H9 (cell line): ENCODE measurements around the gene AHNAK. TPM values are rescaled to one million over a fixed set of nuclear protein-coding genes. Genes with fewer than 3 reads are reported as not detected.

Experiments used
- DNase-seq: peaks from one replicate; pipeline ENCODE4 v3.0.0-alpha.2; 2017
- H2AFZ ChIP-seq: one replicate; pipeline ENCODE4 v1.6.1; 2013; ENCODE audit warnings: mild to moderate bottlenecking, low read length, control low read depth, moderate library complexity
- H2AK5ac ChIP-seq: 2 replicates; pipeline ENCODE4 v1.6.1; 2013; ENCODE audit warnings: low read length, control low read depth, mixed read lengths; ENCODE audit not compliant: insufficient read length
- H2BK120ac ChIP-seq: one replicate; pipeline ENCODE4 v1.6.1; 2013; ENCODE audit warnings: low read depth, mild to moderate bottlenecking, low read length, control low read depth, inconsistent platforms; ENCODE audit not compliant: poor library complexity, severe bottlenecking
- H2BK12ac ChIP-seq: 2 replicates; pipeline ENCODE4 v1.6.1; 2013; ENCODE audit warnings: low read length, control low read depth, mixed read lengths, low read depth; ENCODE audit not compliant: insufficient read length
- H2BK15ac ChIP-seq: 2 replicates; pipeline ENCODE4 v1.6.1; 2013; ENCODE audit warnings: low read depth, low read length, control low read depth
- H2BK20ac ChIP-seq: one replicate; pipeline ENCODE4 v1.6.1; 2013; ENCODE audit warnings: low read depth, mild to moderate bottlenecking, low read length, control low read depth, inconsistent platforms; ENCODE audit not compliant: poor library complexity, severe bottlenecking
- H2BK5ac ChIP-seq: 2 replicates; pipeline ENCODE4 v1.6.1; 2013; ENCODE audit warnings: low read length, control low read depth, mixed read lengths; ENCODE audit not compliant: insufficient read length
- H3K14ac ChIP-seq: 2 replicates; pipeline ENCODE4 v1.6.1; 2013; ENCODE audit warnings: low read length, control low read depth; ENCODE audit not compliant: insufficient read depth
- H3K18ac ChIP-seq: 2 replicates; pipeline ENCODE4 v1.6.1; 2013; ENCODE audit warnings: low read depth, mild to moderate bottlenecking, mixed read lengths, low read length, control low read depth; ENCODE audit not compliant: insufficient read length
- H3K23ac ChIP-seq: 2 replicates; pipeline ENCODE4 v1.6.1; 2013; ENCODE audit warnings: low read length, control low read depth, mixed read lengths, low read depth; ENCODE audit not compliant: insufficient read length
- H3K23me2 ChIP-seq: 2 replicates; pipeline ENCODE4 v1.6.1; 2013; ENCODE audit warnings: low read depth, mild to moderate bottlenecking, mixed read lengths, low read length, control low read depth; ENCODE audit not compliant: insufficient read length, poor library complexity, severe bottlenecking
- H3K27ac ChIP-seq: 2 replicates; pipeline ENCODE4 v1.5.1; 2013; ENCODE audit warnings: low read length, control low read depth, mixed read lengths, low read depth; ENCODE audit not compliant: insufficient read length
- H3K27me3 ChIP-seq: 2 replicates; pipeline ENCODE4 v1.6.1; 2013; ENCODE audit warnings: low read length, control low read depth, inconsistent platforms; ENCODE audit not compliant: insufficient read depth
- H3K4ac ChIP-seq: 2 replicates; pipeline ENCODE4 v1.6.1; 2013; ENCODE audit warnings: low read depth, mild to moderate bottlenecking, control low read depth, inconsistent platforms, low read length, moderate library complexity
- H3K4me1 ChIP-seq: 2 replicates; pipeline ENCODE4 v1.6.1; 2013; ENCODE audit warnings: low read length, control low read depth, inconsistent platforms; ENCODE audit not compliant: insufficient read depth
- H3K4me2 ChIP-seq: 2 replicates; pipeline ENCODE4 v1.6.1; 2013; ENCODE audit warnings: low read length, control low read depth, mixed read lengths; ENCODE audit not compliant: insufficient read length, insufficient read depth
- H3K56ac ChIP-seq: 2 replicates; pipeline ENCODE4 v1.6.1; 2013; ENCODE audit warnings: low read depth, mild to moderate bottlenecking, mixed read lengths, low read length, control low read depth; ENCODE audit not compliant: insufficient read length
- H3K79me1 ChIP-seq: 2 replicates; pipeline ENCODE4 v1.6.1; 2013; ENCODE audit warnings: low read depth, mild to moderate bottlenecking, moderate library complexity, low read length, control low read depth, inconsistent platforms; ENCODE audit not compliant: insufficient read depth, poor library complexity, severe bottlenecking
- H3K79me2 ChIP-seq: 2 replicates; pipeline ENCODE4 v1.6.1; 2013; ENCODE audit warnings: low read length, control low read depth, inconsistent platforms; ENCODE audit not compliant: insufficient read depth
- H3K9ac ChIP-seq: 2 replicates; pipeline ENCODE4 v1.6.1; 2013; ENCODE audit warnings: low read length, control low read depth, mixed read lengths; ENCODE audit not compliant: insufficient read length; ENCODE audit errors: extremely low read depth
- H3K9me3 ChIP-seq: one replicate; pipeline ENCODE4 v1.6.1; 2013; ENCODE audit warnings: low read depth, low read length, inconsistent platforms; ENCODE audit not compliant: control insufficient read depth
- H3T11ph ChIP-seq: one replicate; pipeline ENCODE4 v1.6.1; 2013; ENCODE audit warnings: mild to moderate bottlenecking, low read length, control low read depth, inconsistent platforms
- H4K20me1 ChIP-seq: one replicate; pipeline ENCODE4 v1.6.1; 2013; ENCODE audit not compliant: control insufficient read depth, insufficient read length, insufficient read depth
- H4K5ac ChIP-seq: 2 replicates; pipeline ENCODE4 v1.6.1; 2013; ENCODE audit warnings: low read depth, mild to moderate bottlenecking, mixed read lengths, low read length, control low read depth; ENCODE audit not compliant: insufficient read length
- H4K8ac ChIP-seq: replicated peaks from 2 replicates; pipeline ENCODE4 v1.6.1; 2013; ENCODE audit warnings: low read length, control low read depth, mixed read lengths, low read depth; ENCODE audit not compliant: insufficient read length
- H4K91ac ChIP-seq: 2 replicates; pipeline ENCODE4 v1.6.1; 2013; ENCODE audit warnings: low read depth, mild to moderate bottlenecking, moderate library complexity, mixed read lengths, low read length, control low read depth; ENCODE audit not compliant: insufficient read length
- H3K27ac Mint-ChIP-seq, 3 experiments: 2 replicates in 2 of 3; 3 replicates in 1 of 3; pipeline ENCODE4 v1.8.0; 2020 to 2021; ENCODE audit warnings: mixed read lengths in 3 of 3, mild to moderate bottlenecking in 1 of 3, moderate library complexity in 1 of 3
- H3K27me3 Mint-ChIP-seq: 2 replicates; pipeline ENCODE4 v1.8.0; 2021; ENCODE audit warnings: low read depth, mild to moderate bottlenecking, moderate library complexity, mixed read lengths
- H3K36me3 Mint-ChIP-seq, 3 experiments: 2 replicates in 2 of 3; 3 replicates in 1 of 3; pipeline ENCODE4 v1.8.0; 2020 to 2021; ENCODE audit warnings: low read depth in 3 of 3, mixed read lengths in 3 of 3; ENCODE audit not compliant: insufficient read depth in 1 of 3
- H3K4me1 Mint-ChIP-seq, 2 experiments: 2 replicates each; pipeline ENCODE4 v1.8.0; 2020; ENCODE audit warnings: mixed read lengths in 2 of 2
- H3K4me3 Mint-ChIP-seq, 2 experiments: 2 replicates in 1 of 2; 3 replicates in 1 of 2; pipeline ENCODE4 v1.8.0; 2020 to 2021; ENCODE audit warnings: mild to moderate bottlenecking in 2 of 2, mixed read lengths in 2 of 2, moderate library complexity in 1 of 2
- H3K9me3 Mint-ChIP-seq, 2 experiments: 2 replicates in 1 of 2; 3 replicates in 1 of 2; pipeline ENCODE4 v1.8.0; 2020; ENCODE audit warnings: mild to moderate bottlenecking in 2 of 2, mixed read lengths in 2 of 2, moderate library complexity in 1 of 2
- CTCF ChIP-seq: fragments of 200-600 bp; sonication (generic); conservative IDR thresholded peaks from 3 replicates; pipeline ENCODE4 v1.8.0; 2021; ENCODE audit warnings: antibody characterized with exemption, mild to moderate bottlenecking
- WGBS: extraction: QIAGEN DNeasy Blood & Tissue Kit; methylation state at CpG from one replicate; pipeline ENCODE4 v1.1.7; 2013; ENCODE audit warnings: missing lambda C conversion rate, low lambda C conversion rate, mixed read lengths; ENCODE audit not compliant: insufficient read length; ENCODE audit errors: extremely low coverage; 5-methylcytosine and 5-hydroxymethylcytosine counted together
- total RNA-seq: library from RNA; stranded (reverse); gene quantifications from 2 replicates; pipeline ENCODE4 v1.2.1, GENCODE V29; 2021

Gene AHNAK
- total RNA-seq, 1 experiment from 2014 or later = 15.2 TPM

- Histone ChIP-seq H3K14ac (no peak overlapping the region), H2BK12ac (no peak overlapping the region), H2AK5ac (no peak overlapping the region), H3K9ac (no peak overlapping the region), H4K5ac (no peak overlapping the region), H3K79me2 (no peaks in the 10 kb centered on the region; the same call in 1 of the 2 replicates), H3K4me2 (no peak overlapping the region), H2BK15ac (no peak overlapping the region), H3K56ac (no peak overlapping the region), H4K91ac (no peak overlapping the region), H3K23ac (no peak overlapping the region), H3K23me2 (no peaks in the 10 kb centered on the region), H3K27ac (no peak overlapping the region), H4K8ac (no peak overlapping the region), H4K20me1 (no peaks in the 10 kb centered on the region), H3K27me3 (no peaks in the 10 kb centered on the region), H2BK120ac (no peak overlapping the region), H2BK20ac (no peak overlapping the region), H3K79me1 (no peaks in the 10 kb centered on the region), H3K4me1 (no peaks in the 10 kb centered on the region; the same call in 1 of the 2 replicates), H3T11ph (no peak overlapping the region), H2AFZ (no peak overlapping the region), H3K9me3 (no peaks in the 10 kb centered on the region), H3K4ac (no peak overlapping the region), H2BK5ac (no peak overlapping the region), H3K18ac (no peak overlapping the region)
- no peak for TF ChIP-seq CTCF
- H3K27me3 Mint-ChIP-seq = peaks cover 12% of the 10 kb centered on the region
- DNase-seq = peak; percentile 36
- H3K27ac Mint-ChIP-seq = peak overlapping the region in 1 of 3 experiments; percentile 42; a peak in 1 of 7 replicates
- peaks cover 3 to 9% of the 10 kb centered on the region in 2 experiments for H3K4me1 Mint-ChIP-seq
- no peaks in the 10 kb centered on the region for H3K36me3 Mint-ChIP-seq
- no CpG with 5 or more reads among the region's 23 CpGs for WGBS
- no peaks in the 10 kb centered on the region for H3K9me3 Mint-ChIP-seq
- no peak overlapping the region for H3K4me3 Mint-ChIP-seq
Measured at GRCh38 chr11:62444236-62444833, 102.3 kb downstream of the AHNAK start.
